GM12892 (cell line): ENCODE results near the gene SYNGAP1.

Experiments
- POLR2A ChIP-seq: IDR thresholded peaks from 2 replicates; pipeline ENCODE4 v1.6.1; 2011; ENCODE audit warnings: low read depth, low read length, control low read depth
- POLR2AphosphoS5 ChIP-seq: IDR thresholded peaks from 2 replicates; pipeline ENCODE4 v1.6.1; 2011; ENCODE audit warnings: low read depth, low read length, control low read depth

DNA sequence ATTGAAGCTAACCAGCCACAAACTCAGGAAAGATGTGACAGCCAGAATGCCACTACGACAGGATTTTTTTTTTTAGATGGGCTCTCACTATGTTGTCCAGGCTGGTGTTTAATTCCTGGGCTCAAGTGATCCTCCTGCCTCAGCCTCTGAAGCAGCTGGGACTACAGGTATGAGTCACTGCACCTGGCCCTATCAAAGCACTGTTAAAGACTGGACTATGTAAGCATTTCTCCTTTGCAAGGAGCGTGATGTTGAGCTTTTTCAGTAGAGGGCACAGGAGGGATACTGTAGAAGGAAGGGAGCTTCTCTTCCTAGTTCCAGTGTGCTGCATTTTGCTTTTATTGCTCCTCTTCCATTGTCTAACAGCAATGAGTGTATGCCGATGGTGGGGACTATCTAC, 70.3 kb downstream of the SYNGAP1 start:
- no peak for TF ChIP-seq POLR2AphosphoS5
- no peak for TF ChIP-seq POLR2A
